Breast epithelium (tissue), 4 donors: Measurements from ENCODE around the gene USP17L20. TPM values are rescaled to one million over a fixed set of nuclear protein-coding genes. Genes with fewer than 3 reads are reported as not detected.
"Not testable (repeated sequence)": the region's sequence is repeated elsewhere in the genome, so short reads cannot be mapped to it uniquely, and the experiment has no call there.

Source experiments
- DNase-seq, 2 donors: peaks; one replicate each; pipeline ENCODE4 v3.0.0-alpha.2; 2019; ENCODE audit warnings: low spot score in 2 of 2
- H3K27ac ChIP-seq, 2 donors: fragments of 200-600 bp; sonication (generic) in 1 of 2; one replicate each; pipeline ENCODE4 v1.5.1; 2016 to 2019; ENCODE audit warnings: mild to moderate bottlenecking in 1 of 2
- H3K27me3 ChIP-seq, 2 donors: fragments of 200-600 bp; sonication (generic) in 1 of 2; one replicate each; pipeline versions ENCODE4 v1.5.1 to v1.6.0; 2017 to 2019; ENCODE audit warnings: control low read depth in 1 of 2, mild to moderate bottlenecking in 1 of 2
- H3K36me3 ChIP-seq: fragments of 200-600 bp; one replicate; pipeline ENCODE4 v1.5.1; 2019
- H3K4me1 ChIP-seq, 2 donors: fragments of 200-600 bp; sonication (generic); one replicate each; pipeline ENCODE4 v1.5.1; 2016 to 2019; ENCODE audit warnings: control low read depth in 1 of 2
- H3K4me3 ChIP-seq, 3 donors: fragments of 200-600 bp; sonication (generic); 1 replicate in 2 of 3; 2 replicates in 1 of 3; pipeline ENCODE4 v1.5.1; 2016 to 2019; ENCODE audit warnings: mild to moderate bottlenecking in 3 of 3, moderate library complexity in 2 of 3
- H3K9me3 ChIP-seq, 2 donors: fragments of 200-600 bp; sonication (generic) in 1 of 2; one replicate each; pipeline ENCODE4 v1.5.1; 2016 to 2019; ENCODE audit warnings: control low read depth in 1 of 2
- intact Hi-C: fragments of 100-400 bp; cut with DNase I; formaldehyde crosslinking; loops from one replicate; pipeline ENCODE4 v1.15.1; 2023; ENCODE audit warnings: low total_unique reads
- total RNA-seq, 3 donors: library from RNA; depleted of rRNA; stranded (reverse); fragments of >200 nt; gene quantifications; one replicate each; pipeline ENCODE4 v1.1.0, GENCODE V29; 2016

The USP17L20 gene
- total RNA-seq, 3 donors from 2014 or later: not detected

- intact Hi-C loops: not testable (repeated sequence)
Measured at GRCh38 chr4:9262572-9262971, 4.6 kb downstream of the USP17L20 start, which contains the start of gene USP17L21. Gene USP17L21 (plus strand): TSS chr4:9262872. CDS start chr4:9262872, 0 bp downstream.

DNA sequence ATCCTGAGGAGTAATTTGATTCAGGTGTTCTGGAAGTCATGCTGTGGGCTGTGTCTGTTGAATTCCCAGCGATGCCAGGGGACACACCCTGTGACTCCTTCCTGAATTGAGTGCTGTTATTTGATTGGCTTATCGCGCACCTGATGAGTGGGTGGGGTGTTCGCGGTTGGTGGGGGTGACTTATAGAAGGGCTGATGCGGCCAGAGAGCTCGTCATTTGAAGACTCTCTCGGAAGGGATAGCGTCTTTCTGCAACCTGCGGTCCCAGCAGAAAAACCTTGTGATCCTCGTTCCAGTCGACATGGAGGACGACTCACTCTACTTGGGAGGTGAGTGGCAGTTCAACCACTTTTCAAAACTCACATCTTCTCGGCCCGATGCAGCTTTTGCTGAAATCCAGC lies 9.4 kb downstream of the USP17L20 start, which contains the start of gene USP17L22:
TSS of gene USP17L22 (plus strand) at position 301 of the 400 bp plus-strand sequence. CDS start at position 301, 0 bp downstream.
- DNase-seq, H3K27ac ChIP-seq, H3K4me1 ChIP-seq, H3K36me3 ChIP-seq, H3K9me3 ChIP-seq, H3K4me3 ChIP-seq, intact Hi-C loops, H3K27me3 ChIP-seq: not testable (repeated sequence)

More at GRCh38 chr4:9262572-9262971, 4.6 kb downstream of the USP17L20 start, which contains the start of gene USP17L21:
- not testable (repeated sequence) for H3K4me1 ChIP-seq, H3K9me3 ChIP-seq, H3K4me3 ChIP-seq, H3K27me3 ChIP-seq, H3K36me3 ChIP-seq, H3K27ac ChIP-seq, DNase-seq

- H3K9me3 ChIP-seq, H3K27ac ChIP-seq, H3K4me3 ChIP-seq, H3K36me3 ChIP-seq, H3K4me1 ChIP-seq, intact Hi-C loops, H3K27me3 ChIP-seq: not testable (repeated sequence)
- DNase-seq: peak; percentile 55 to 75
Measured at GRCh38 chr4:9271719-9272118, 13.8 kb downstream of the USP17L20 start.

Other genes with a start within 250 kb of the USP17L20 start
- not detected for gene FAM90A26, start 87.7 kb upstream of the USP17L20 start, total RNA-seq
- gene USP17L10, start 47.5 kb upstream of the USP17L20 start, total RNA-seq: not detected
- not detected for gene USP17L11, start 42.7 kb upstream of the USP17L20 start, total RNA-seq
- not detected for gene USP17L12, start 38.0 kb upstream of the USP17L20 start, total RNA-seq
- gene USP17L13, start 33.2 kb upstream of the USP17L20 start, total RNA-seq: not detected
- gene USP17L15, start 23.7 kb upstream of the USP17L20 start, total RNA-seq: not detected
- gene USP17L17, start 14.2 kb upstream of the USP17L20 start, total RNA-seq: not detected
- gene USP17L18, start 9.5 kb upstream of the USP17L20 start, total RNA-seq: not detected
- not detected for gene USP17L19, start 4.7 kb upstream of the USP17L20 start, total RNA-seq
- gene USP17L21, start 4.7 kb downstream of the USP17L20 start, total RNA-seq: not detected
- gene USP17L22, start 9.5 kb downstream of the USP17L20 start, total RNA-seq: not detected
- gene USP17L24, start 67.0 kb downstream of the USP17L20 start, total RNA-seq: not detected
- gene USP17L25, start 71.8 kb downstream of the USP17L20 start, total RNA-seq: not detected
- not detected for gene USP17L26, start 76.5 kb downstream of the USP17L20 start, total RNA-seq
- not detected for gene USP17L5, start 81.3 kb downstream of the USP17L20 start, total RNA-seq
- gene USP17L27, start 86.0 kb downstream of the USP17L20 start, total RNA-seq: not detected
- gene USP17L28, start 90.8 kb downstream of the USP17L20 start, total RNA-seq: not detected
- not detected for gene USP17L29, start 95.5 kb downstream of the USP17L20 start, total RNA-seq
- not detected for gene USP17L30, start 105.0 kb downstream of the USP17L20 start, total RNA-seq
- gene DEFB131A, start 186.3 kb downstream of the USP17L20 start, total RNA-seq: not detected